Stimulated activated CD8-positive, alpha-beta memory T cell treated with anti-CD3 and anti-CD28 coated beads, Interleukin-12 subunit alpha, Interleukin-12 subunit beta, amount 100 ng/mL, for 24 hours (primary cell): ENCODE results near the gene LRRC36.

Experiments used
- DNase-seq: peaks from one replicate; pipeline ENCODE4 v3.0.0-alpha.2; 2020; ENCODE audit errors: extremely low read depth

Gene LRRC36, protein sequence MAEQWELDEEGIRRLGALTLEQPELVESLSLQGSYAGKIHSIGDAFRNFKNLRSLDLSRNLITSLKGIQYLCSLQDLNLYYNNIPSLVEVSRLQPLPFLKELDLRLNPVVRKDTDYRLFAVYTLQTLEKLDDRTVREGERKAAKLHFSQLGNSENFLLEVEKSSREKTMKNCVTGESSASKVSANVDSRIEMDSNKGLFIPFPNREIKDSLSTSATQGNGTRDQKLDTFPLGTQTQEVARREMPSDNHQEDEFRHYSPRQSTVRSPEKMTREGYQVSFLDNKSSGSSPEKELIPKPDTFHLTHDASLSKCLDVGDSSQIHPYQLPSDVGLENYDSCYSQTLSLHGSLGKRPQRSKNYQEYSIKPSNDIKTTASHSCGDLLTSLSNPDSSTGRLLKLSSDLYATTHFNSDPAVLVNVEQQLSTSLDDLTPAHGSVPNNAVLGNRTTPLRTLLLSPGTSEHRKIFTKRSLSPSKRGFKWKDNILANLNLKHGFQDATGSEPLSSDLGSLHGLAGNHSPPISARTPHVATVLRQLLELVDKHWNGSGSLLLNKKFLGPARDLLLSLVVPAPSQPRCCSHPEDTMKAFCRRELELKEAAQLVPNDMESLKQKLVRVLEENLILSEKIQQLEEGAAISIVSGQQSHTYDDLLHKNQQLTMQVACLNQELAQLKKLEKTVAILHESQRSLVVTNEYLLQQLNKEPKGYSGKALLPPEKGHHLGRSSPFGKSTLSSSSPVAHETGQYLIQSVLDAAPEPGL

GRCh38 chr16:67326472-67327309, at the start of gene LRRC36, which contains the start of gene KCTD19:
Gene LRRC36, plus strand, starts transcription at chr16:67326815. Its CDS starts 48 bp downstream, at chr16:67326863.
Gene KCTD19, minus strand, starts transcription at chr16:67326741. Its CDS starts 34 bp downstream, at chr16:67326707.
- peak; percentile 32 for DNase-seq

- DNase-seq, result no peak
These were observed 49.2 kb upstream of the LRRC36 start for GRCh38 chr16:67277294-67277998.

DNA sequence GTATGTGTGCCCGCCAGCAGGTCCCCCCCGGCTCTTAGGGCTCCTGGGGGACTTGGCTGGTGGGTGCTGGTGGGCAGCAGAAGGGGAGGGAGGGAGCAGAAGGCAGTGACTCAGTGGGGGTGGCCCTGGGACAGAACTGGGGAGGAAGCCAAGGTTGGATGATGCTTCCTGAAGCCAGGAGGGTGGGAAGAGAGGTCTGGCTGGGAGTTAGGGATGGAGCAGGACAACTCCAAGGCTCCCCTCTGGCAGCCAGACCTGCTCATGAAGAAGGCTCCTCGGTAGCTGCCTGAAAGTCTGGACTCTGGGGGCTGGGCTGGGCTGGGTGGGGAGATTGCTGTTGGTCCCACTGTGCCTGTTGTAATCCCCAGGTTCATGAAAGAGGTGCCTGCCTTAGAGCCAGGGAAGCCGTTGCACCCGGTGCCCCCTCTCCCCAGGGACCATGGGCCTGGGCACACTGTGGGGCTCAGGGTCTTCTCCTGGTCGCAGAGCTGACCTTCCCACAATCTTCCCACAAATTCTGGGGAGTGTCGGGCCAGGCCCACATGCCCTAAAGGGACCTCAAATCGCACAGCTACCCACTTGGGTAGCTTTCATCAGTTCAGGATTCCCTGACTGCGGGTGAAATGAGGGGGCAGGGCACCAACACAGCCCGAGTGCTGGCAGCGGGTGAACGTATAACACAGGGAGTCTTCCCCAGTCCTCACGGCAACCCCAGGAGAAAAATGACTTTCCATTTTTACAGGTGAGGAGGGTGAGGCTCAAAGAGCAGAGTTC, 48.4 kb upstream of the LRRC36 start:
- no peak for DNase-seq

DNA sequence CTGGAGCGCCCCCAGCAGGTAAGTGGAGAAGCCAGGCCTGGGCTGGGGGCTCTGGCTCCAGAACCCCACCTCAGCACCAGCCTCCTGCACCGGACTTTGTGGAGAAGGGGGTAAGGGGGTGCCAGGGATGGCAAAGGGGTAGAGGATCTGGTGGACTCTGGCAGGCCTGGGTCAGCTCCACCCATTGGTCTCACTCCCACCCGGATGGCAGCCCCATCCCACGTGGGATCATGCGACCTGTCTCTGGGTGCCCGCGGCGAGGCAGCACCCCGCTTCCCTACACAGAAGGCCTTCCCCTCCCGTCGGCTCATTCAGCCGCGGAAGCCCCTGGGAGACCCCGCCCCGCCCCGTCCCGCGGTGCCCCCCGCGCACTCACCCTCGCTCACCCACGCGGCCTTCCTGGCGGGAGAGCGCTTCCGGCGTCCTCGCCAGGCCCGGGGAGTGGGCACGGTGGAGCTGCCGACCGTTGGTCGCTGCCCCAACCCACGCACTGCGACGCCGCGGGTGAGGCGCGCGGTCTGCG, 47.8 kb upstream of the LRRC36 start:
- DNase-seq, result no peak

- peak; percentile 53 for DNase-seq
These were observed 47.1 kb upstream of the LRRC36 start, which contains the start of gene PLEKHG4 for GRCh38 chr16:67279296-67280089. Gene PLEKHG4, plus strand, starts transcription at chr16:67279532. Its CDS starts 513 bp downstream, at chr16:67280045.

GRCh38 chr16:67280090-67281015, 46.3 kb upstream of the LRRC36 start:
- no peak for DNase-seq

GRCh38 chr16:67281536-67282446, 44.8 kb upstream of the LRRC36 start:
- DNase-seq, result no peak

DNA sequence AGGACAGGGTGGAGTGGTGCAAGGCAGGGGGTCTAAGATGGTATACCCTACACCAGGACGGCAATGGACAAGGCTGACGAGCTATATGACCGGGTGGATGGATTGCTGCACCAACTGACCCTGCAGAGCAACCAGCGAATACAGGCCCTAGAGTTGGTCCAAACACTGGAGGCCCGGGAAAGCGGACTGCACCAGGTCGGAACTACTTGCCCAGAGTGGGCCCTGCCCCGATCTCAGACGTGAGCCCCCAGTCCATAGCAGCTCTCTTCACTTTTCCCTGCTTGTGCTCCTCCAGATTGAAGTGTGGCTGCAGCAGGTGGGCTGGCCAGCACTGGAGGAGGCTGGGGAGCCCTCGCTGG, 44.2 kb upstream of the LRRC36 start:
- no peak for DNase-seq

GRCh38 chr16:67283039-67283825, 43.4 kb upstream of the LRRC36 start:
- no peak for DNase-seq

- no peak for DNase-seq
These were observed 42.6 kb upstream of the LRRC36 start for GRCh38 chr16:67283826-67284555.

GRCh38 chr16:67284699-67285646, 41.6 kb upstream of the LRRC36 start:
- DNase-seq, result no peak

- DNase-seq, result no peak
These were observed 40.0 kb upstream of the LRRC36 start for GRCh38 chr16:67286441-67287235.

GRCh38 chr16:67287960-67288359, 38.7 kb upstream of the LRRC36 start:
- DNase-seq, result no peak

- no peak for DNase-seq
These were observed 35.2 kb upstream of the LRRC36 start for GRCh38 chr16:67291461-67291860.
